GM12873 (cell line): ENCODE results near the gene GLCE.

Source experiments
- CTCF ChIP-seq: IDR thresholded peaks from 2 replicates; pipeline ENCODE4 v1.5.1; 2012; ENCODE audit warnings: low read depth, mild to moderate bottlenecking, moderate library complexity, low read length, control low read depth; ENCODE audit not compliant: insufficient read depth; ENCODE audit errors: missing control alignments

Gene GLCE

GRCh38 chr15:69119683-69120395 is 40.6 kb upstream of the GLCE start:
- no peak for TF ChIP-seq CTCF

- TF ChIP-seq CTCF: no peak
Measured at GRCh38 chr15:69120732-69121131, 39.7 kb upstream of the GLCE start.

GRCh38 chr15:69121198-69121828 is 39.1 kb upstream of the GLCE start:
- TF ChIP-seq CTCF: no peak

GRCh38 chr15:69125236-69125635 is 35.2 kb upstream of the GLCE start:
- no peak for TF ChIP-seq CTCF

GRCh38 chr15:69126054-69126469 is 34.4 kb upstream of the GLCE start:
- no peak for TF ChIP-seq CTCF

- no peak for TF ChIP-seq CTCF
Measured at GRCh38 chr15:69127306-69127705, 33.1 kb upstream of the GLCE start.

GRCh38 chr15:69128667-69129311 is 31.6 kb upstream of the GLCE start:
- no peak for TF ChIP-seq CTCF
